ENCODE measurements around the gene ZNF428. TPM values are rescaled to one million over a fixed set of nuclear protein-coding genes. Genes with fewer than 3 reads are reported as not detected.

ZNF428 gene
- total RNA-seq, 2 donors from 2014 or later, result 51.7 to 108 TPM

DNA sequence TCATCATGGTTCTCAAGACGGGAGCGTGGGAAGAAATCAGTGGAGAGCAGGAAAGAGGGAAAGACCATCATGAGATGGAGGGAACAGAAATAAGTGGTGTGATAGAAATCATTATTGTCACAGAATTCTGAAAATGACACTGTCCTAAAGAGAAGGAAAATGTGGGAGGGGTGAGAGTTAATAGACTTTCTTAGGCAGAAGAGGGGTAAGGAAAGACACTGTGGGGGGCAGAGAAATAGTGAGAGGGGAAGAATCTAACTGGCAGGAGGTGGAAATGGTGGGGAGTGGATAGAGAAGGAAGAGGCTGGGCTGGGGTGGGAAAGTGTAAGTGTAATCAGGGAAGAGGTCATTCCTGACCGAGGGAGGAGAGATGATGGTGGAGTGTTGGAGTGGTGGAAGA lies 40.6 kb downstream of the ZNF428 start:
- no peak overlapping the region for H3K4me3 ChIP-seq
- 90% methylated on average over 3 of the region's 3 CpGs for WGBS
- no peak for DNase-seq (ENCODE audit: low spot score)
- intact Hi-C loops (cut with DNase I), result loop anchor here (5.0 kb wide), 1 partner anchor 41 kb away; no protein-coding TSS in a partner anchor
- H3K4me1 ChIP-seq (replicated peaks), result no peaks in the 10 kb centered on the region
- H3K36me3 ChIP-seq, result no peaks in the 10 kb centered on the region
- no peaks in the 10 kb centered on the region for H3K9me3 ChIP-seq
- no peak overlapping the region for H3K27ac ChIP-seq
- TF ChIP-seq, protein P1, sequence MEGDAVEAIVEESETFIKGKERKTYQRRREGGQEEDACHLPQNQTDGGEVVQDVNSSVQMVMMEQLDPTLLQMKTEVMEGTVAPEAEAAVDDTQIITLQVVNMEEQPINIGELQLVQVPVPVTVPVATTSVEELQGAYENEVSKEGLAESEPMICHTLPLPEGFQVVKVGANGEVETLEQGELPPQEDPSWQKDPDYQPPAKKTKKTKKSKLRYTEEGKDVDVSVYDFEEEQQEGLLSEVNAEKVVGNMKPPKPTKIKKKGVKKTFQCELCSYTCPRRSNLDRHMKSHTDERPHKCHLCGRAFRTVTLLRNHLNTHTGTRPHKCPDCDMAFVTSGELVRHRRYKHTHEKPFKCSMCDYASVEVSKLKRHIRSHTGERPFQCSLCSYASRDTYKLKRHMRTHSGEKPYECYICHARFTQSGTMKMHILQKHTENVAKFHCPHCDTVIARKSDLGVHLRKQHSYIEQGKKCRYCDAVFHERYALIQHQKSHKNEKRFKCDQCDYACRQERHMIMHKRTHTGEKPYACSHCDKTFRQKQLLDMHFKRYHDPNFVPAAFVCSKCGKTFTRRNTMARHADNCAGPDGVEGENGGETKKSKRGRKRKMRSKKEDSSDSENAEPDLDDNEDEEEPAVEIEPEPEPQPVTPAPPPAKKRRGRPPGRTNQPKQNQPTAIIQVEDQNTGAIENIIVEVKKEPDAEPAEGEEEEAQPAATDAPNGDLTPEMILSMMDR (IDR thresholded peaks at IDR 0.05), result no peak
- TF ChIP-seq POLR2A (IDR thresholded peaks at IDR 0.05), result no peak
- TF ChIP-seq POLR2AphosphoS5 (IDR thresholded peaks at IDR 0.05), result no peak
- H3K27me3 ChIP-seq (replicated peaks; ENCODE audit: insufficient read depth), result no peaks in the 10 kb centered on the region

DNA sequence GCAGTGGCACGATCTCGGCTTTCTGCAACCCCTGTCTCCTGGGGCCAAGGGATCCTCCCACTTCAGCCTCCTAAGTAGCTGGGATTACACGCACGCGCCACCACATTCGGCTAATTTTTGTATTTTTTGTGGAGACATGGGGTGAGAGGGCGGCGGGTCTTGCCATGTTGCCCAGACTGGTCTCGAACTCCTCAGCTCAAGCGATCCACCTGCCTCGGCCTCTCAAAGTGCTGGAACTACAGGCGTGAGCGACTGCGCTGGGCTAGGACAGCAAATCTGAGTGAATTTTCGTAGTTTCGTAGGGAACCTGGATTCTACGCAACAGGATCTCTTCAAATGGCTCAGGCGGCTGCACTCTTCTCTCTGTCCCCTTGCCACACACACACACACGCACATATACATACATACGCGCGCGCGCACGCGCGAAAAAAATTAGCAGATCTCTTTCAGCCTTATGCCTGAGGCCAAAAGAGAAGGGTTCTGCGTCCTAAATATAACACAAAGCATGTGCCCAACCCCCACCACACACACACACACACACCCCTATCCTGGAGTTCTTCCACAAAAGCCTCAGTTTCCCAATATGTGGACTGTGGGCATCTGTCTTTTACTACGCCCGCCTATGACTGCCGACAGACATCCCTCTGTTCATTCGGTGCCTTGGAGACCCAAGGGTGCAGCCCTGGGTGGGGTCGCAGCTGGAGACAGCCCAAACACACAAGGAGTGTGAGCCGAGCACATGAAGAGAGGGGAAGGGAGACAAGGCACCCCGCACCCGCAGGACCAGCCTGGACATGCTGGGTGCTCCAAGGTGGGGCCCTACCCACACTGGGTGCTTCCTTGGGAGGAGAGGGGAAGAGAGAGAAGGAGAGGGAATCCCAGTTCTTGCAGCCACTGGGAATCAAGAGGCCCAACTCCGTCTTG lies 43.2 kb downstream of the ZNF428 start:
- peak overlapping the region; percentile 55 to 60 for H3K27ac ChIP-seq
- peak overlapping the region; percentile 65 to 71 for H3K4me3 ChIP-seq
- H3K36me3 ChIP-seq, result no peaks in the 10 kb centered on the region
- DNase-seq (ENCODE audit: low spot score), result no peak
- TF ChIP-seq, protein P1 (IDR thresholded peaks at IDR 0.05), result no peak
- TF ChIP-seq POLR2A (IDR thresholded peaks at IDR 0.05) (no peak), POLR2AphosphoS5 (IDR thresholded peaks at IDR 0.05) (no peak)
- intact Hi-C loops (cut with DNase I), result loop anchor here (1.0 to 5.0 kb wide), 2 partner anchors 20 to 39 kb away; partner anchors contain the start of genes IRGQ and ZNF576
- H3K9me3 ChIP-seq, result no peaks in the 10 kb centered on the region
- no peaks in the 10 kb centered on the region for H3K4me1 ChIP-seq (replicated peaks)
- no peaks in the 10 kb centered on the region for H3K27me3 ChIP-seq (replicated peaks; ENCODE audit: insufficient read depth)
- WGBS, result 64% methylated on average over 37 of the region's 37 CpGs

DNA sequence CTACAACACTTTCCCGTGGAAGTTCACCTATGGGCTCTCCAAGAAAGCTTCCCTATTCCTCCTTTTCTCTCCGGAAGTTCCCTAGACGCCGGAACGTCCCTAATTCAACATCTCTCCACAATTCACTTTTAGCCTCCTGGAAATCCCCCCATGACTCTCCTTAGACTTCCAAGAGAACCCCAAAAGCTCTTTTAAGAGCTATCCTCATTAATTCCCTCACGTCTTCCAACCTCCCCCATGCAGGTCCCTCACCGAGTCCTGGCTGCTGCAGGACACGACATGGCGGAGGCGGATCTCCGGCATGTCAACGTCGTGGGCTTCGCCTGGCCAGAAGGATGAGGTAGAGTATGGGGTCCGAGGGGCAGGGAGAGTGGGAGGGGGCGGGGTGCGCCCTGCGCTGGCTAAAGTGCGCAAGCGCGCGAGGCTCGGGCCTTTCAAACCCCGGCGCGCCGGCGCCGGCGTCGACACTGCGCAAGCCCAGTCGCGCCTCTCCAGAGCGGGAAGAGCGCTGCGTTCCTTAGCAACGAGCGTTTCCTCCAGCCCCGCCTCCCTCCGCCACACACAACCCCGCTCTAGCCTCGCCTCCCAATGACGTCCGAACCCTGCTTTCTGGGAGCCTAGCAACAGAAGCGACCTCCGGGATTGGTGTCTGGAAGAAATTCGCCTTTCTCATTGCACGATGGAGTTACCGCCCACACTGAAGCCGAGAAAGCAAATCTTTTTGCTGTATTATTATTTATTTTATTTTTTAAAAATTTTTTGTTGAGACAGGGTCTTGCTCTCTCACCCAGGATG lies 44.1 kb downstream of the ZNF428 start, which contains the start of the genes PINLYP and XRCC1:
TSS of gene PINLYP (plus strand) at position 646 of the 795 bp plus-strand sequence. CDS start 1,391 bp downstream, outside the sequence.
TSS of gene XRCC1 (minus strand) at position 372 of the 795 bp plus-strand sequence. CDS start at position 303, 69 bp downstream.
- no peaks in the 10 kb centered on the region for H3K27me3 ChIP-seq (replicated peaks; ENCODE audit: insufficient read depth)
- peak within 1 kb of the TSS; percentile 65 to 71 for H3K4me3 ChIP-seq
- peak; percentile 97 for DNase-seq (ENCODE audit: low spot score)
- TF ChIP-seq, protein P1 (IDR thresholded peaks at IDR 0.05), result no peak
- peak; percentile 94 for TF ChIP-seq POLR2AphosphoS5 (IDR thresholded peaks at IDR 0.05)
- peak; percentile 63 for TF ChIP-seq POLR2A (IDR thresholded peaks at IDR 0.05)
- H3K27ac ChIP-seq, result peak within 1 kb of the TSS; percentile 75 to 77
- under 1% methylated on average over 50 of the region's 51 CpGs for WGBS
- H3K36me3 ChIP-seq, result no peaks in the 10 kb centered on the region
- H3K9me3 ChIP-seq, result no peaks in the 10 kb centered on the region
- no peaks in the 10 kb centered on the region for H3K4me1 ChIP-seq (replicated peaks)
- intact Hi-C loops (cut with DNase I), result loop anchor here (1.0 to 5.0 kb wide), 2 partner anchors 21 to 38 kb away; partner anchors contain the start of genes IRGQ and ZNF576

DNA sequence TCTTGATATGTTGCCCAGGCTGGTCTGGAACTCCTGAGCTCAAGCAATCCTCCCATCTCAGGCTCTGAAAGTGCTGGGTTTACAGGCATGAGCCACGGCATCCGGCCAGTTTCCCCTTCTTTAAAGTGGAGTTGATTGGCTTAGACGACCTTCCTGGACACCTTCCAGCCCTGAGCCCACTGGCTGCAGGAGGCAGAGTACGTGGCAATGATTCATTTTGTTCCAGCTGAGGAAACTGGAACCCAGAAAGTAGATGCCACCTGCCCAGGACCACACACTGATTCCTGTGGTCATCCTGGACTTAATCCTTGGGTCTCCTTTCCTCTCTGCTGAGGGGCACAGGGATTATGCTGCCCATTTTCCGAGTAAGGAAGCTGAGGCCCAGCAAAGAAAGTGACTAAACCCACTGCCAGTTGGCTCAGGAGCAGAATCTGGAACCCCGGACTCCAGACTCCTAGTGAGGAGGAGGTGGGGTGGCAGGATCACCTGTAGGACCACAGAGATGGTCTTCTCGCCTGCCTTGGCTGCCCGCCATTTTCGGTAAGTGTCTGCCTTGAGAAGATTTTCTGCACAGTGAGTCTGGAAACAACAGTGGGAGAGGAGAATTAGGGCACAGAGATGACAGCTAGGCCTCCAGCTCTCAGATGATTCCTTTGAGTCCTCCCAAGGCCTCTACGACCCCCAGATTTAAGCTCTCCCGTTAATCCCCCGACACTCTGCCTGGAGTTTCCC lies 44.8 kb downstream of the ZNF428 start:
- TF ChIP-seq POLR2AphosphoS5 (IDR thresholded peaks at IDR 0.05) (no peak), POLR2A (IDR thresholded peaks at IDR 0.05) (no peak)
- TF ChIP-seq, protein P1 (IDR thresholded peaks at IDR 0.05), result no peak
- Histone ChIP-seq H3K4me3 (peak overlapping the region; percentile 65 to 71), H3K36me3 (no peaks in the 10 kb centered on the region), H3K4me1 (replicated peaks) (no peaks in the 10 kb centered on the region), H3K9me3 (no peaks in the 10 kb centered on the region), H3K27ac (peak overlapping the region; percentile 75 to 77), H3K27me3 (replicated peaks; ENCODE audit: insufficient read depth) (no peaks in the 10 kb centered on the region)
- intact Hi-C loops (cut with DNase I), result loop anchor here (1.0 to 5.0 kb wide), 2 partner anchors 22 to 37 kb away; partner anchors contain the start of genes IRGQ and ZNF576
- DNase-seq (ENCODE audit: low spot score), result no peak
- WGBS, result 22% methylated on average over 12 of the region's 12 CpGs

Measured in prostate gland (tissue), 2 donors.